ENCODE data around the gene ZNF710. TPM values are rescaled to one million over a fixed set of nuclear protein-coding genes. Genes with fewer than 3 reads are reported as not detected.
"Not testable (repeated sequence)": the region's sequence is repeated elsewhere in the genome, so short reads cannot be mapped to it uniquely, and the experiment has no call there.

ZNF710 gene
- total RNA-seq, 2 donors from 2014 or later = 10.3 to 12.0 TPM

DNA sequence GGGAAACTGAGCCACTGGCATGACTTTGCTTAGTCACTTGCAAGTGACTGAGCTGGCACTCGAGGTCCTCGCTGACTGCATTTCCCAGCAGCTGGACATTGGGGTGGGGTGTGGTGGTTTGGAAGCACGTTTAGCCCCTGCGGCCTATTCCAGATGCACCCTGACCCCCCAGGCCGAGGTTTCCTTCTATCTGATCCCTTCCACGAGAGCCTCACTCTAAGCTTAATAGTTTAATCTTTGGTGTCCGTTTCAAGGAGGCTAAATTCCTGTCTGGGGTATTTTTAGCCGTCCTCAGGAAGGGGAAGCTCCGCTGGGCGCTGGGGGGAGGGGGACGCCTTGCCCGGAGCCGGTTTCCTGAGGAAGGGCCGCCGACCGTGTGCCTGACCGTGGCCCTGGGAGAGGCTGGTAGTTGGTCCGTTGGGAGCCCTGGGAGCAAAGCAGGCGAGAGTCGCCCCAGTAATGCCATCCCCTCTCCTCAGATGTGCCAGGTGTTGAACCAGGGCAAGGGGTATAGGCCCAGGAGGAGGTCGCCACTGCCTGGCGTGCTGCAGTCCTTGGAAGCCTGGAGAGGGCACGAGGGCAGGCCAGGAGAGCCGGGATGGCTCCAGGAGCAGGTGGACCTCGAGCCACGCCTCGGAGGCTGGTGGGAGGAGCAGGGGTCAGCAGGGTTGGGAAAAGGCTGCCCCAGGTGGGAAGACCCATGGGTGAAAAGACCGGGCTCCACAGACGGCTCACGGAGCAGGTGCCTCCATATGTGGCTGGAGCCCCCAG is 64.0 kb downstream of the ZNF710 start:
- H3K4me3 ChIP-seq = peak overlapping the region; percentile 26
- H3K4me1 ChIP-seq (ENCODE audit: control insufficient read depth in 1 of 2, low read depth in 2 of 2) = peaks cover 13 to 42% of the 10 kb centered on the region in 2 donors
- no peak for ATAC-seq (ENCODE audit: insufficient number of reproducible peaks, low FRiP score, low read depth)
- H3K36me3 ChIP-seq = no peaks in the 10 kb centered on the region
- H3K9me3 ChIP-seq = no peaks in the 10 kb centered on the region
- H3K27ac ChIP-seq = peak overlapping the region; percentile 61 to 74
- H3K27me3 ChIP-seq (replicated peaks; ENCODE audit: insufficient read depth) = no peaks in the 10 kb centered on the region
- TF ChIP-seq, protein P1, sequence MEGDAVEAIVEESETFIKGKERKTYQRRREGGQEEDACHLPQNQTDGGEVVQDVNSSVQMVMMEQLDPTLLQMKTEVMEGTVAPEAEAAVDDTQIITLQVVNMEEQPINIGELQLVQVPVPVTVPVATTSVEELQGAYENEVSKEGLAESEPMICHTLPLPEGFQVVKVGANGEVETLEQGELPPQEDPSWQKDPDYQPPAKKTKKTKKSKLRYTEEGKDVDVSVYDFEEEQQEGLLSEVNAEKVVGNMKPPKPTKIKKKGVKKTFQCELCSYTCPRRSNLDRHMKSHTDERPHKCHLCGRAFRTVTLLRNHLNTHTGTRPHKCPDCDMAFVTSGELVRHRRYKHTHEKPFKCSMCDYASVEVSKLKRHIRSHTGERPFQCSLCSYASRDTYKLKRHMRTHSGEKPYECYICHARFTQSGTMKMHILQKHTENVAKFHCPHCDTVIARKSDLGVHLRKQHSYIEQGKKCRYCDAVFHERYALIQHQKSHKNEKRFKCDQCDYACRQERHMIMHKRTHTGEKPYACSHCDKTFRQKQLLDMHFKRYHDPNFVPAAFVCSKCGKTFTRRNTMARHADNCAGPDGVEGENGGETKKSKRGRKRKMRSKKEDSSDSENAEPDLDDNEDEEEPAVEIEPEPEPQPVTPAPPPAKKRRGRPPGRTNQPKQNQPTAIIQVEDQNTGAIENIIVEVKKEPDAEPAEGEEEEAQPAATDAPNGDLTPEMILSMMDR (IDR thresholded peaks at IDR 0.05) = no peak
- DNase-seq (ENCODE audit: low spot score) = no peak

DNA sequence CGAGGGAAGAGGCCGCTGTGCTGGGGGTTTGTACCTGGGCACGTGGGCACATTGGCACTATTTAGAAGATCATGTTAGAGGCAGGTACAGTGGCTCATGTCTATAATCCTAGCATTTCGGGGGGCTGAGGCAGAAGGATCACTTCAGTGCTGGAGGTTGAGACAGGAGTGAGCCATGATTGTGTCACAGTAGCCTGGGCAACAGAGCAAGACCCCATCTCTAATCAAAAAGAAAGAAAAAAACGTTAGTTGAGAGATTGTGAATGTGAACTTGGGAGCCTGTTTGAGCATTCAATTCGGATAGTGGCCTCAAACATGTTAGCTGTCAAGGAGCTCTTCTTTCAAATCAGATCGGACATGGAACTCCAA is 64.5 kb downstream of the ZNF710 start:
- ATAC-seq (ENCODE audit: insufficient number of reproducible peaks, low FRiP score, low read depth) (no peak), DNase-seq (ENCODE audit: low spot score) (no peak)
- TF ChIP-seq, protein P1 (IDR thresholded peaks at IDR 0.05) = no peak
- H3K4me1 ChIP-seq (ENCODE audit: control insufficient read depth in 1 of 2, low read depth in 2 of 2) = peaks cover 18 to 42% of the 10 kb centered on the region in 2 donors
- no peaks in the 10 kb centered on the region for H3K27me3 ChIP-seq (replicated peaks; ENCODE audit: insufficient read depth)
- no peak overlapping the region for H3K4me3 ChIP-seq
- H3K36me3 ChIP-seq = no peaks in the 10 kb centered on the region
- no peaks in the 10 kb centered on the region for H3K9me3 ChIP-seq
- H3K27ac ChIP-seq = peak overlapping the region; percentile 61 to 74

DNA sequence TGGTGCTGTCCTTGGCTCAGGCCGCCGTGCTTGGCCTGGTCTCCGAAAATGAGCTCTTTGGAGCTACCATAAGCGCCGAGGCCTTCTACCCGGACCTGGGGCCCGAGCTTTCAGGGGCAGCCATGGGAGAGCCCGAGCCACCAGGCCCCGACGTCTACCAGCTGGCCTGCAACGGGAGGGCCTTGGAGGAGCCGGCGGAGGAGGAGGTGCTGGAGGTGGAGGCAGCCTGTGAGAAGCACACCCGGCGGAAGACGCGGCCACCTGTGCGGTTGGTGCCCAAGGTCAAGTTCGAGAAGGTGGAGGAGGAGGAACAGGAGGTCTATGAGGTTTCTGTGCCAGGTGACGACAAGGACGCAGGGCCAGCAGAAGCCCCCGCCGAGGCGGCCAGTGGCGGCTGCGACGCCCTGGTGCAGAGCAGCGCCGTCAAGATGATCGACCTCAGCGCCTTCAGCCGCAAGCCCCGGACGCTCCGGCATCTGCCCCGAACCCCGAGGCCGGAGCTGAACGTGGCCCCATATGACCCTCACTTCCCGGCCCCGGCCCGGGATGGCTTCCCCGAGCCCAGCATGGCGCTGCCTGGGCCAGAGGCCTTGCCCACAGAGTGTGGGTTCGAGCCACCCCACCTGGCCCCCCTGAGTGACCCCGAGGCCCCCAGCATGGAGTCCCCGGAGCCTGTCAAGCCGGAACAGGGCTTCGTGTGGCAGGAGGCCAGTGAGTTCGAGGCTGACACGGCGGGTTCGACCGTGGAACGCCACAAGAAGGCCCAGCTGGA is 66.2 kb downstream of the ZNF710 start:
- no peak overlapping the region for H3K27ac ChIP-seq

DNA sequence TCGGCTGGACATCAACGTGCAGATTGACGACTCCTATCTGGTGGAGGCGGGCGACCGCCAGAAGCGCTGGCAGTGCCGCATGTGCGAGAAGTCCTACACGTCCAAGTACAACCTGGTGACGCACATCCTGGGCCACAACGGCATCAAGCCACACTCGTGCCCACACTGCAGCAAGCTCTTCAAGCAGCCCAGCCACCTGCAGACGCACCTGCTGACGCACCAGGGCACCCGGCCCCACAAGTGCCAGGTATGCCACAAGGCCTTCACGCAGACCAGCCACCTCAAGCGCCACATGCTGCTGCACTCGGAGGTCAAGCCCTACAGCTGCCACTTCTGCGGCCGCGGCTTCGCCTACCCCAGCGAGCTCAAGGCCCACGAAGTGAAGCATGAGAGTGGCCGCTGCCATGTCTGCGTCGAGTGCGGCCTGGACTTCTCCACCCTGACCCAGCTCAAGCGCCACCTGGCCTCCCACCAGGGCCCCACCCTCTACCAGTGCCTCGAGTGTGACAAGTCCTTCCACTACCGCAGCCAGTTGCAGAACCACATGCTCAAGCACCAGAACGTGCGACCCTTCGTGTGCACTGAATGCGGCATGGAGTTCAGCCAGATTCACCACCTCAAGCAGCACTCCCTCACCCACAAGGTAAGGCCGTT is 67.0 kb downstream of the ZNF710 start:
- Histone ChIP-seq H3K27ac (no peak overlapping the region), H3K27me3 (replicated peaks; ENCODE audit: insufficient read depth) (no peaks in the 10 kb centered on the region), H3K4me3 (no peak overlapping the region), H3K4me1 (ENCODE audit: control insufficient read depth in 1 of 2, low read depth in 2 of 2) (peaks cover 18 to 26% of the 10 kb centered on the region in 2 donors), H3K36me3 (no peaks in the 10 kb centered on the region), H3K9me3 (no peaks in the 10 kb centered on the region)
- ATAC-seq (ENCODE audit: insufficient number of reproducible peaks, low FRiP score, low read depth) (no peak), DNase-seq (ENCODE audit: low spot score) (no peak)
- TF ChIP-seq, protein P1 (IDR thresholded peaks at IDR 0.05) = no peak

More for the DNA sequence above, 66.2 kb downstream of the ZNF710 start:
- ATAC-seq (ENCODE audit: insufficient number of reproducible peaks, low FRiP score, low read depth) (no peak), DNase-seq (ENCODE audit: low spot score) (no peak)
- Histone ChIP-seq H3K27me3 (replicated peaks; ENCODE audit: insufficient read depth) (no peaks in the 10 kb centered on the region), H3K4me1 (ENCODE audit: control insufficient read depth in 1 of 2, low read depth in 2 of 2) (peaks cover 18 to 32% of the 10 kb centered on the region in 2 donors), H3K36me3 (no peaks in the 10 kb centered on the region), H3K4me3 (no peak overlapping the region), H3K9me3 (no peaks in the 10 kb centered on the region)
- TF ChIP-seq, protein P1 (IDR thresholded peaks at IDR 0.05) = no peak

DNA sequence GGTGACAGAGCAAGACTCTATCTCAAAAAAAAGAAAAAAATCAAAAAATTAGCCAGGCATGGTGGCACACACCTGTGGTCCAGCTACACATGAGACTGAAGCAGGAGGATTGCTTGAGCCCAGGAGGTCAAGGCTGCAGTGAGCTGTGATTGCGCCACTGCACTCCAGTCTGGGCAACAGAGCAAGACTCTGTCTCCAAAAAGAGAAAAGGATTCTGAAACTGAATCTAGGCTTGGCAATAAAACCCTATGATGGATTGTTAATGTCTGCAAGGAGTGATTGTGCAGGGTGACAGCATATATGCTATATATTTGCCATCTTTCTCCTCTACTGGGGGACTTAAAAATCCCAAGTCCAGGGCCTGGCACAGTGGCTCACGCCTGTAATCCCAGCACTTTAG is 69.5 kb downstream of the ZNF710 start:
- H3K4me1 ChIP-seq (ENCODE audit: control insufficient read depth in 1 of 2, low read depth in 2 of 2); ATAC-seq (ENCODE audit: insufficient number of reproducible peaks, low FRiP score, low read depth); H3K27me3 ChIP-seq (replicated peaks; ENCODE audit: insufficient read depth); H3K27ac ChIP-seq; H3K9me3 ChIP-seq; H3K4me3 ChIP-seq; DNase-seq (ENCODE audit: low spot score); H3K36me3 ChIP-seq: not testable (repeated sequence)
